Measurements from ENCODE around the gene ENPP3.

ENPP3 gene

GRCh38 chr6:131631625-131632289, 5.3 kb upstream of the ENPP3 start:
- H3K36me3 ChIP-seq (ENCODE audit: insufficient read depth, low read length), result no peaks in the 10 kb centered on the region
- peaks cover 8% of the 10 kb centered on the region; the same call in 1 of the 2 replicates for H3K4me1 ChIP-seq (ENCODE audit: insufficient read depth, low read length)
- no peak overlapping the region for H3K9ac ChIP-seq (ENCODE audit: low read depth, low read length)
- no peaks in the 10 kb centered on the region for H3K9me3 ChIP-seq (ENCODE audit: control insufficient read depth, insufficient read depth, low read length)

- no peaks in the 10 kb centered on the region for H3K4me1 ChIP-seq (ENCODE audit: insufficient read depth, low read length)
- H3K9me3 ChIP-seq (ENCODE audit: control insufficient read depth, insufficient read depth, low read length), result no peaks in the 10 kb centered on the region
- no peaks in the 10 kb centered on the region for H3K36me3 ChIP-seq (ENCODE audit: insufficient read depth, low read length)
- no peak overlapping the region for H3K9ac ChIP-seq (ENCODE audit: low read depth, low read length)
Measured at GRCh38 chr6:131635384-131636340, 1.4 kb upstream of the ENPP3 start.

GRCh38 chr6:131638013-131638412, 911 bp downstream of the ENPP3 start:
- Histone ChIP-seq H3K36me3 (ENCODE audit: insufficient read depth, low read length) (no peaks in the 10 kb centered on the region), H3K9ac (ENCODE audit: low read depth, low read length) (no peak overlapping the region), H3K9me3 (ENCODE audit: control insufficient read depth, insufficient read depth, low read length) (no peaks in the 10 kb centered on the region), H3K4me1 (ENCODE audit: insufficient read depth, low read length) (no peaks in the 10 kb centered on the region)

GRCh38 chr6:131640100-131640499, 3.0 kb downstream of the ENPP3 start:
- H3K9me3 ChIP-seq (ENCODE audit: control insufficient read depth, insufficient read depth, low read length), result no peaks in the 10 kb centered on the region
- no peak overlapping the region for H3K9ac ChIP-seq (ENCODE audit: low read depth, low read length)
- H3K36me3 ChIP-seq (ENCODE audit: insufficient read depth, low read length), result no peaks in the 10 kb centered on the region
- no peaks in the 10 kb centered on the region for H3K4me1 ChIP-seq (ENCODE audit: insufficient read depth, low read length)

- H3K9ac ChIP-seq (ENCODE audit: low read depth, low read length), result no peak overlapping the region
- no peaks in the 10 kb centered on the region for H3K36me3 ChIP-seq (ENCODE audit: insufficient read depth, low read length)
- no peaks in the 10 kb centered on the region for H3K9me3 ChIP-seq (ENCODE audit: control insufficient read depth, insufficient read depth, low read length)
- H3K4me1 ChIP-seq (ENCODE audit: insufficient read depth, low read length), result no peaks in the 10 kb centered on the region
Measured at GRCh38 chr6:131640576-131640975, 3.5 kb downstream of the ENPP3 start.

GRCh38 chr6:131641554-131641953, 4.5 kb downstream of the ENPP3 start:
- no peaks in the 10 kb centered on the region for H3K4me1 ChIP-seq (ENCODE audit: insufficient read depth, low read length)

GRCh38 chr6:131642565-131642964, 5.5 kb downstream of the ENPP3 start:
- Histone ChIP-seq H3K4me1 (ENCODE audit: insufficient read depth, low read length) (no peaks in the 10 kb centered on the region), H3K9me3 (ENCODE audit: control insufficient read depth, insufficient read depth, low read length) (no peaks in the 10 kb centered on the region), H3K9ac (ENCODE audit: low read depth, low read length) (no peak overlapping the region), H3K36me3 (ENCODE audit: insufficient read depth, low read length) (no peaks in the 10 kb centered on the region)

More at GRCh38 chr6:131641554-131641953, 4.5 kb downstream of the ENPP3 start:
- Histone ChIP-seq H3K9me3 (ENCODE audit: control insufficient read depth, insufficient read depth, low read length) (no peaks in the 10 kb centered on the region), H3K36me3 (ENCODE audit: insufficient read depth, low read length) (no peaks in the 10 kb centered on the region), H3K9ac (ENCODE audit: low read depth, low read length) (no peak overlapping the region)

GRCh38 chr6:131642987-131643611, 6.0 kb downstream of the ENPP3 start:
- no peaks in the 10 kb centered on the region for H3K36me3 ChIP-seq (ENCODE audit: insufficient read depth, low read length)

GRCh38 chr6:131643855-131644460, 6.9 kb downstream of the ENPP3 start:
- Histone ChIP-seq H3K4me1 (ENCODE audit: insufficient read depth, low read length) (no peaks in the 10 kb centered on the region), H3K9me3 (ENCODE audit: control insufficient read depth, insufficient read depth, low read length) (no peaks in the 10 kb centered on the region), H3K36me3 (ENCODE audit: insufficient read depth, low read length) (no peaks in the 10 kb centered on the region), H3K9ac (ENCODE audit: low read depth, low read length) (no peak overlapping the region)

More at GRCh38 chr6:131642987-131643611, 6.0 kb downstream of the ENPP3 start:
- Histone ChIP-seq H3K9ac (ENCODE audit: low read depth, low read length) (no peak overlapping the region), H3K9me3 (ENCODE audit: control insufficient read depth, insufficient read depth, low read length) (no peaks in the 10 kb centered on the region), H3K4me1 (ENCODE audit: insufficient read depth, low read length) (no peaks in the 10 kb centered on the region)

GRCh38 chr6:131644921-131645320, 7.8 kb downstream of the ENPP3 start:
- Histone ChIP-seq H3K36me3 (ENCODE audit: insufficient read depth, low read length) (no peaks in the 10 kb centered on the region), H3K9me3 (ENCODE audit: control insufficient read depth, insufficient read depth, low read length) (no peaks in the 10 kb centered on the region), H3K4me1 (ENCODE audit: insufficient read depth, low read length) (no peaks in the 10 kb centered on the region), H3K9ac (ENCODE audit: low read depth, low read length) (no peak overlapping the region)

- H3K36me3 ChIP-seq (ENCODE audit: insufficient read depth, low read length), result no peaks in the 10 kb centered on the region
- no peak overlapping the region for H3K9ac ChIP-seq (ENCODE audit: low read depth, low read length)
- no peaks in the 10 kb centered on the region for H3K4me1 ChIP-seq (ENCODE audit: insufficient read depth, low read length)
- no peaks in the 10 kb centered on the region for H3K9me3 ChIP-seq (ENCODE audit: control insufficient read depth, insufficient read depth, low read length)
Measured at GRCh38 chr6:131645846-131646245, 8.7 kb downstream of the ENPP3 start.

GRCh38 chr6:131646249-131646670, 9.2 kb downstream of the ENPP3 start:
- H3K9ac ChIP-seq (ENCODE audit: low read depth, low read length), result no peak overlapping the region

GRCh38 chr6:131651782-131652181, 14.7 kb downstream of the ENPP3 start:
- Histone ChIP-seq H3K36me3 (ENCODE audit: insufficient read depth, low read length) (no peaks in the 10 kb centered on the region), H3K4me1 (ENCODE audit: insufficient read depth, low read length) (no peaks in the 10 kb centered on the region), H3K9ac (ENCODE audit: low read depth, low read length) (no peak overlapping the region)

More at GRCh38 chr6:131646249-131646670, 9.2 kb downstream of the ENPP3 start:
- Histone ChIP-seq H3K36me3 (ENCODE audit: insufficient read depth, low read length) (no peaks in the 10 kb centered on the region), H3K9me3 (ENCODE audit: control insufficient read depth, insufficient read depth, low read length) (no peaks in the 10 kb centered on the region), H3K4me1 (ENCODE audit: insufficient read depth, low read length) (no peaks in the 10 kb centered on the region)

GRCh38 chr6:131652472-131652871, 15.4 kb downstream of the ENPP3 start:
- no peaks in the 10 kb centered on the region for H3K9me3 ChIP-seq (ENCODE audit: control insufficient read depth, insufficient read depth, low read length)
- H3K36me3 ChIP-seq (ENCODE audit: insufficient read depth, low read length), result no peaks in the 10 kb centered on the region
- no peaks in the 10 kb centered on the region for H3K4me1 ChIP-seq (ENCODE audit: insufficient read depth, low read length)
- H3K9ac ChIP-seq (ENCODE audit: low read depth, low read length), result no peak overlapping the region

More at GRCh38 chr6:131651782-131652181, 14.7 kb downstream of the ENPP3 start:
- H3K9me3 ChIP-seq (ENCODE audit: control insufficient read depth, insufficient read depth, low read length), result no peaks in the 10 kb centered on the region
